ENCODE results near the gene GNLY.
A peak's percentile ranks its signal among the peaks of the same experiment; 100 is the strongest.
"Not testable (repeated sequence)": the region's sequence is repeated elsewhere in the genome, so short reads cannot be mapped to it uniquely, and the experiment has no call there.

GNLY gene

GRCh38 chr2:85694052-85695025, at the start of gene GNLY:
Gene GNLY, plus strand, starts transcription at chr2:85694358. Its CDS starts 61 bp downstream, at chr2:85694419.
- DNase-seq (ENCODE audit: low spot score), result no peak

- DNase-seq (ENCODE audit: low spot score), result no peak
Observed at GRCh38 chr2:85644909-85645308, 49.2 kb upstream of the GNLY start.

GRCh38 chr2:85646166-85646565, 48.0 kb upstream of the GNLY start:
- DNase-seq (ENCODE audit: low spot score), result no peak

- no peak for DNase-seq (ENCODE audit: low spot score)
Observed at GRCh38 chr2:85647823-85648526, 46.2 kb upstream of the GNLY start.

GRCh38 chr2:85648619-85649018, 45.5 kb upstream of the GNLY start:
- peak; percentile 67 for DNase-seq (ENCODE audit: low spot score)

GRCh38 chr2:85649201-85650190, 44.7 kb upstream of the GNLY start:
- peak; percentile 65 for DNase-seq (ENCODE audit: low spot score)

- no peak for DNase-seq (ENCODE audit: low spot score)
Observed at GRCh38 chr2:85650456-85650855, 43.7 kb upstream of the GNLY start.

- DNase-seq (ENCODE audit: low spot score), result no peak
Observed at GRCh38 chr2:85651097-85651496, 43.1 kb upstream of the GNLY start.

- DNase-seq (ENCODE audit: low spot score), result no peak
Observed at GRCh38 chr2:85652056-85652455, 42.1 kb upstream of the GNLY start.

- DNase-seq (ENCODE audit: low spot score), result no peak
Observed at GRCh38 chr2:85653996-85654395, 40.2 kb upstream of the GNLY start.

- peak; percentile 76 for DNase-seq (ENCODE audit: low spot score)
Observed at GRCh38 chr2:85655961-85656417, 38.2 kb upstream of the GNLY start.

- DNase-seq (ENCODE audit: low spot score), result no peak
Observed at GRCh38 chr2:85656468-85656867, 37.7 kb upstream of the GNLY start.

- DNase-seq (ENCODE audit: low spot score), result not testable (repeated sequence)
Observed at GRCh38 chr2:85657399-85657798, 36.8 kb upstream of the GNLY start.

GRCh38 chr2:85659324-85659981, 34.7 kb upstream of the GNLY start:
- no peak for DNase-seq (ENCODE audit: low spot score)

- DNase-seq (ENCODE audit: low spot score), result not testable (repeated sequence)
Observed at GRCh38 chr2:85660301-85660700, 33.9 kb upstream of the GNLY start.

- DNase-seq (ENCODE audit: low spot score), result no peak
Observed at GRCh38 chr2:85660725-85661124, 33.4 kb upstream of the GNLY start.

GRCh38 chr2:85661139-85661858, 32.9 kb upstream of the GNLY start:
- no peak for DNase-seq (ENCODE audit: low spot score)

GRCh38 chr2:85662899-85663593, 31.1 kb upstream of the GNLY start:
- peak; percentile 92 for DNase-seq (ENCODE audit: low spot score)

GRCh38 chr2:85663594-85664565, 30.3 kb upstream of the GNLY start:
- no peak for DNase-seq (ENCODE audit: low spot score)

Measured in hepatic stellate cell (primary cell).